SK-N-SH (cell line): ENCODE results near the gene NIBAN1. TPM values are rescaled to one million over a fixed set of nuclear protein-coding genes. Genes with fewer than 3 reads are reported as not detected.

ENCODE experiments used
- CTCF ChIA-PET: fragments of 300-600, 350-600 bp; formaldehyde crosslinking; extraction: SDS; loops from one replicate; lab custom pipeline; 2021; lab: Yijun Ruan, JAX
- POLR2A ChIA-PET: fragments of 350-600 bp; sonication (Branson Sonifier 250); formaldehyde crosslinking; extraction: SDS; loops from one replicate; lab custom pipeline; 2020; ENCODE audit warnings: antibody characterized with exemption, inconsistent platforms; lab: Yijun Ruan, JAX
- DNase-seq: peaks from one replicate; pipeline ENCODE4 v3.0.0; 2012
- H2AFZ ChIP-seq: fragments of 200-600 bp; sonication (generic); 2 replicates; pipeline ENCODE4 v1.8.1; 2016; ENCODE audit warnings: antibody characterized with exemption, mild to moderate bottlenecking, low read depth
- H3F3A ChIP-seq: fragments of 200-600 bp; sonication (generic); replicated peaks from 2 replicates; pipeline ENCODE3; 2016; ENCODE audit warnings: antibody characterized with exemption, mild to moderate bottlenecking; ENCODE audit not compliant: insufficient read depth
- H3K27ac ChIP-seq, 2 experiments: fragments of 200-500 bp in 1 of 2; fragments of 200-600 bp in 1 of 2; sonication (Bioruptor generic) in 1 of 2; sonication (generic), shearing (Covaris generic) in 1 of 2; 2 replicates each; pipeline versions ENCODE4 v1.5.1 to v1.6.1; 2014 to 2016; ENCODE audit warnings: low read depth in 2 of 2, inconsistent platforms in 1 of 2, low read length in 1 of 2, mild to moderate bottlenecking in 1 of 2, mixed read lengths in 1 of 2
- H3K27me3 ChIP-seq: fragments of 200-600 bp; sonication (generic), shearing (Covaris generic); 2 replicates; pipeline ENCODE4 v1.6.1; 2016; ENCODE audit warnings: mixed run types; ENCODE audit not compliant: insufficient read depth
- H3K36me3 ChIP-seq, 2 experiments: fragments of 200-500 bp in 1 of 2; fragments of 200-600 bp in 1 of 2; sonication (Bioruptor generic) in 1 of 2; sonication (generic) in 1 of 2; replicated peaks in 1 of 2; 2 replicates each; pipeline versions ENCODE3 to v1.5.1; 2014 to 2016; ENCODE audit warnings: low read length in 1 of 2, mild to moderate bottlenecking in 1 of 2; ENCODE audit not compliant: insufficient read depth in 2 of 2, control insufficient read depth in 1 of 2
- H3K4me1 ChIP-seq, 2 experiments: fragments of 200-500 bp in 1 of 2; fragments of 200-600 bp in 1 of 2; sonication (Bioruptor generic) in 1 of 2; sonication (generic), shearing (Covaris generic) in 1 of 2; 2 replicates each; pipeline versions ENCODE4 v1.5.1 to v1.6.1; 2014 to 2016; ENCODE audit warnings: low read depth in 1 of 2, low read length in 1 of 2, mixed run types in 1 of 2; ENCODE audit not compliant: insufficient read depth in 2 of 2, control insufficient read depth in 1 of 2
- H3K4me2 ChIP-seq: fragments of 200-600 bp; sonication (generic), shearing (Covaris generic); 2 replicates; pipeline ENCODE4 v1.6.1; 2017; ENCODE audit warnings: mixed run types
- H3K4me3 ChIP-seq, 2 experiments: fragments of 200-500 bp in 1 of 2; fragments of 200-600 bp in 1 of 2; sonication (Bioruptor generic) in 1 of 2; sonication (generic), shearing (Covaris generic) in 1 of 2; 2 replicates each; pipeline versions ENCODE4 v1.5.1 to v1.8.1; 2014 to 2016; ENCODE audit warnings: low read depth in 2 of 2, inconsistent platforms in 1 of 2, low read length in 1 of 2, mild to moderate bottlenecking in 1 of 2, mixed read lengths in 1 of 2, moderate library complexity in 1 of 2
- H3K79me2 ChIP-seq: fragments of 200-600 bp; sonication (generic); 2 replicates; pipeline ENCODE4 v1.8.1; 2017; ENCODE audit warnings: mild to moderate bottlenecking; ENCODE audit not compliant: insufficient read depth
- H3K9ac ChIP-seq: fragments of 200-600 bp; sonication (generic); 2 replicates; pipeline ENCODE4 v1.6.1; 2017; ENCODE audit warnings: mixed run types
- H3K9me2 ChIP-seq: fragments of 200-600 bp; sonication (generic); 2 replicates; pipeline ENCODE4 v1.6.1; 2017; ENCODE audit warnings: mixed run types
- H3K9me3 ChIP-seq: fragments of 200-600 bp; sonication (generic); 2 replicates; pipeline ENCODE4 v1.6.1; 2017; ENCODE audit warnings: mixed run types, mild to moderate bottlenecking, moderate library complexity
- H4K20me1 ChIP-seq: fragments of 200-600 bp; sonication (generic); 2 replicates; pipeline ENCODE4 v1.6.1; 2017; ENCODE audit warnings: mild to moderate bottlenecking, mixed run types; ENCODE audit not compliant: insufficient read depth
- EZH2phosphoT487 ChIP-seq: fragments of 200-600 bp; sonication (generic); IDR thresholded peaks from 2 replicates; pipeline ENCODE4 v1.6.1; 2017; ENCODE audit warnings: low read depth, mixed run types, mild to moderate bottlenecking, antibody characterized with exemption, moderate library complexity, borderline replicate concordance
- FOXJ3 ChIP-seq: sonication (generic); formaldehyde crosslinking; IDR thresholded peaks from 2 replicates; pipeline ENCODE4 v1.5.1; 2020; ENCODE audit warnings: mild to moderate bottlenecking, missing genetic modification reagents
- FOXM1 ChIP-seq: IDR thresholded peaks from 2 replicates; pipeline ENCODE4 v1.4.0; 2012; ENCODE audit warnings: low read depth, mild to moderate bottlenecking
- GABPA ChIP-seq: IDR thresholded peaks from 2 replicates; pipeline ENCODE4 v1.4.0; 2012; ENCODE audit warnings: low read depth, mild to moderate bottlenecking
- GATA2 ChIP-seq: sonication (generic); formaldehyde crosslinking; IDR thresholded peaks from 2 replicates; pipeline ENCODE4 v1.5.0; 2020; ENCODE audit warnings: mild to moderate bottlenecking, missing genetic modification reagents
- JUND ChIP-seq: IDR thresholded peaks from 2 replicates; pipeline ENCODE4 v1.4.0; 2012
- MEF2A ChIP-seq: IDR thresholded peaks from 2 replicates; pipeline ENCODE4 v1.4.0; 2012; ENCODE audit warnings: low read depth, borderline replicate concordance
- MXI1 ChIP-seq: IDR thresholded peaks from 2 replicates; pipeline ENCODE4 v1.6.1; 2012; ENCODE audit warnings: mild to moderate bottlenecking, low read depth, low read length, improper control_type of control experiment
- NFIC ChIP-seq: IDR thresholded peaks from 2 replicates; pipeline ENCODE4 v1.4.0; 2012; ENCODE audit warnings: borderline replicate concordance
- NRF1 ChIP-seq: IDR thresholded peaks from 2 replicates; pipeline ENCODE4 v1.6.1; 2012; ENCODE audit warnings: low read depth, mild to moderate bottlenecking, low read length
- RAD21 ChIP-seq: IDR thresholded peaks from 2 replicates; pipeline ENCODE4 v1.6.1; 2012; ENCODE audit warnings: mild to moderate bottlenecking, low read length
- TCF12 ChIP-seq: IDR thresholded peaks from 2 replicates; pipeline ENCODE4 v1.4.0; 2012
- TEAD4 ChIP-seq: IDR thresholded peaks from 2 replicates; pipeline ENCODE4 v1.4.0; 2012; ENCODE audit warnings: mild to moderate bottlenecking, borderline replicate concordance; ENCODE audit not compliant: insufficient read depth
- WGBS: methylation state at CpG from one replicate; pipeline ENCODE4 v1.1.6; 2017; ENCODE audit warnings: low lambda C conversion rate; 5-methylcytosine and 5-hydroxymethylcytosine counted together
- polyA plus RNA-seq, 3 experiments: library from polyadenylated mRNA; depleted of rRNA; stranded (reverse); fragments of >200 nt; gene quantifications; 2 replicates each; pipeline ENCODE4 v1.2.3, GENCODE V29; 2012
- TF ChIP-seq, protein P1 (sequence below): IDR thresholded peaks from 2 replicates; pipeline ENCODE4; 2012
- TF ChIP-seq, protein P2 (sequence below): IDR thresholded peaks from 2 replicates; pipeline ENCODE4 v1.6.1; 2012; ENCODE audit warnings: mild to moderate bottlenecking, low read depth, low read length, moderate library complexity
- TF ChIP-seq, protein P3 (sequence below): IDR thresholded peaks from 2 replicates; pipeline ENCODE4 v1.4.0; 2012; ENCODE audit warnings: low read depth, borderline replicate concordance
- TF ChIP-seq, protein P4 (sequence below): fragments of 150-350 bp; IDR thresholded peaks from 2 replicates; pipeline ENCODE4 v1.6.1; 2016; ENCODE audit warnings: mild to moderate bottlenecking, low read depth, low read length
- TF ChIP-seq, protein P5 (sequence below): IDR thresholded peaks from 2 replicates; pipeline ENCODE4 v1.4.0; 2012; ENCODE audit warnings: low read depth

The NIBAN1 gene
- polyA plus RNA-seq, 1 of the 3 experiments (the other 2 are of a cell fraction), result 23.9 TPM

DNA sequence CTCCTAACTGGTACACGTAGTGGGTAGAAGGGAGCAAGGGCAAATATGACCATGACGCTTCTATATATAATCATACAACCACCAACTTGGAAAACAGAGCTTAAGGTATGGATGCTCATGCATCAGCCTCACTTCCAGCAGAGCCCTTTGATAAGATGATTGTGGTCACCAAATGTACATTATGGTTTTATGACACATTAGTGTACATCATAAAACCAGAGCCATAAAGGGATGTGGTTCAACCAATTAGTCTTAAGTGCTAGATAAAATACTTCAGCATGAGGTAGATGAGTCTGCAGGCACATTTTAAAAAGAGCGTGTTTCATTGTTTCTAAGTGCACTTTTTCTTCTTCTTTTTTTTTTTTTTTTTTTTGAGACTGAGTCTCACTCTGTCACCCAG, 43.7 kb downstream of the NIBAN1 start:
- DNase-seq, result no peak
- H3K36me3 ChIP-seq, result peaks cover 0 to 5% of the 10 kb centered on the region in 2 experiments
- H3K4me1 ChIP-seq, result no peaks in the 10 kb centered on the region
- H2AFZ ChIP-seq, result no peak overlapping the region
- no peak overlapping the region for H3K27ac ChIP-seq
- TF ChIP-seq NRF1 (no peak), RAD21 (no peak), JUND (no peak), EZH2phosphoT487 (no peak), MEF2A (no peak), TEAD4 (no peak), FOXM1 (no peak), MXI1 (no peak), FOXJ3 (CRISPR knock-in tag) (no peak), NFIC (no peak), GATA2 (CRISPR knock-in tag) (no peak), TCF12 (no peak), GABPA (no peak)
- TF ChIP-seq, protein P1, sequence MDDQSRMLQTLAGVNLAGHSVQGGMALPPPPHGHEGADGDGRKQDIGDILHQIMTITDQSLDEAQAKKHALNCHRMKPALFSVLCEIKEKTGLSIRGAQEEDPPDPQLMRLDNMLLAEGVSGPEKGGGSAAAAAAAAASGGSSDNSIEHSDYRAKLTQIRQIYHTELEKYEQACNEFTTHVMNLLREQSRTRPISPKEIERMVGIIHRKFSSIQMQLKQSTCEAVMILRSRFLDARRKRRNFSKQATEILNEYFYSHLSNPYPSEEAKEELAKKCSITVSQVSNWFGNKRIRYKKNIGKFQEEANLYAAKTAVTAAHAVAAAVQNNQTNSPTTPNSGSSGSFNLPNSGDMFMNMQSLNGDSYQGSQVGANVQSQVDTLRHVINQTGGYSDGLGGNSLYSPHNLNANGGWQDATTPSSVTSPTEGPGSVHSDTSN, result no peak
- TF ChIP-seq, protein P2, sequence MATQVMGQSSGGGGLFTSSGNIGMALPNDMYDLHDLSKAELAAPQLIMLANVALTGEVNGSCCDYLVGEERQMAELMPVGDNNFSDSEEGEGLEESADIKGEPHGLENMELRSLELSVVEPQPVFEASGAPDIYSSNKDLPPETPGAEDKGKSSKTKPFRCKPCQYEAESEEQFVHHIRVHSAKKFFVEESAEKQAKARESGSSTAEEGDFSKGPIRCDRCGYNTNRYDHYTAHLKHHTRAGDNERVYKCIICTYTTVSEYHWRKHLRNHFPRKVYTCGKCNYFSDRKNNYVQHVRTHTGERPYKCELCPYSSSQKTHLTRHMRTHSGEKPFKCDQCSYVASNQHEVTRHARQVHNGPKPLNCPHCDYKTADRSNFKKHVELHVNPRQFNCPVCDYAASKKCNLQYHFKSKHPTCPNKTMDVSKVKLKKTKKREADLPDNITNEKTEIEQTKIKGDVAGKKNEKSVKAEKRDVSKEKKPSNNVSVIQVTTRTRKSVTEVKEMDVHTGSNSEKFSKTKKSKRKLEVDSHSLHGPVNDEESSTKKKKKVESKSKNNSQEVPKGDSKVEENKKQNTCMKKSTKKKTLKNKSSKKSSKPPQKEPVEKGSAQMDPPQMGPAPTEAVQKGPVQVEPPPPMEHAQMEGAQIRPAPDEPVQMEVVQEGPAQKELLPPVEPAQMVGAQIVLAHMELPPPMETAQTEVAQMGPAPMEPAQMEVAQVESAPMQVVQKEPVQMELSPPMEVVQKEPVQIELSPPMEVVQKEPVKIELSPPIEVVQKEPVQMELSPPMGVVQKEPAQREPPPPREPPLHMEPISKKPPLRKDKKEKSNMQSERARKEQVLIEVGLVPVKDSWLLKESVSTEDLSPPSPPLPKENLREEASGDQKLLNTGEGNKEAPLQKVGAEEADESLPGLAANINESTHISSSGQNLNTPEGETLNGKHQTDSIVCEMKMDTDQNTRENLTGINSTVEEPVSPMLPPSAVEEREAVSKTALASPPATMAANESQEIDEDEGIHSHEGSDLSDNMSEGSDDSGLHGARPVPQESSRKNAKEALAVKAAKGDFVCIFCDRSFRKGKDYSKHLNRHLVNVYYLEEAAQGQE, result no peak
- TF ChIP-seq, protein P3, sequence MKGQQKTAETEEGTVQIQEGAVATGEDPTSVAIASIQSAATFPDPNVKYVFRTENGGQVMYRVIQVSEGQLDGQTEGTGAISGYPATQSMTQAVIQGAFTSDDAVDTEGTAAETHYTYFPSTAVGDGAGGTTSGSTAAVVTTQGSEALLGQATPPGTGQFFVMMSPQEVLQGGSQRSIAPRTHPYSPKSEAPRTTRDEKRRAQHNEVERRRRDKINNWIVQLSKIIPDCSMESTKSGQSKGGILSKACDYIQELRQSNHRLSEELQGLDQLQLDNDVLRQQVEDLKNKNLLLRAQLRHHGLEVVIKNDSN, result no peak
- TF ChIP-seq, protein P4, sequence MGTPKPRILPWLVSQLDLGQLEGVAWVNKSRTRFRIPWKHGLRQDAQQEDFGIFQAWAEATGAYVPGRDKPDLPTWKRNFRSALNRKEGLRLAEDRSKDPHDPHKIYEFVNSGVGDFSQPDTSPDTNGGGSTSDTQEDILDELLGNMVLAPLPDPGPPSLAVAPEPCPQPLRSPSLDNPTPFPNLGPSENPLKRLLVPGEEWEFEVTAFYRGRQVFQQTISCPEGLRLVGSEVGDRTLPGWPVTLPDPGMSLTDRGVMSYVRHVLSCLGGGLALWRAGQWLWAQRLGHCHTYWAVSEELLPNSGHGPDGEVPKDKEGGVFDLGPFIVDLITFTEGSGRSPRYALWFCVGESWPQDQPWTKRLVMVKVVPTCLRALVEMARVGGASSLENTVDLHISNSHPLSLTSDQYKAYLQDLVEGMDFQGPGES, result no peak
- TF ChIP-seq, protein P5, sequence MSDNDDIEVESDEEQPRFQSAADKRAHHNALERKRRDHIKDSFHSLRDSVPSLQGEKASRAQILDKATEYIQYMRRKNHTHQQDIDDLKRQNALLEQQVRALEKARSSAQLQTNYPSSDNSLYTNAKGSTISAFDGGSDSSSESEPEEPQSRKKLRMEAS, result no peak
- 92% methylated on average over 3 of the region's 3 CpGs for WGBS
- no peaks in the 10 kb centered on the region for H3K79me2 ChIP-seq
- ChIA-PET CTCF (interaction anchor here (1.7 kb wide), 1 partner anchor 11 kb away, joined by 4 read pairs; no protein-coding TSS in a partner anchor), POLR2A (no interaction called here)
- no peaks in the 10 kb centered on the region for H4K20me1 ChIP-seq
- peaks cover 2% of the 10 kb centered on the region; the same call in 1 of the 2 replicates for H3K9me3 ChIP-seq
- no peak overlapping the region for H3K4me2 ChIP-seq
- H3K9ac ChIP-seq, result no peak overlapping the region
- peaks cover 4% of the 10 kb centered on the region; the same call in 1 of the 2 replicates for H3K9me2 ChIP-seq
- peaks cover 6% of the 10 kb centered on the region for H3F3A ChIP-seq
- no peaks in the 10 kb centered on the region for H3K27me3 ChIP-seq
- no peak overlapping the region for H3K4me3 ChIP-seq
